ENCODE measurements around the gene D2HGDH.
"Not testable (repeated sequence)": the region's sequence is repeated elsewhere in the genome, so short reads cannot be mapped to it uniquely, and the experiment has no call there.

The D2HGDH gene

GRCh38 chr2:241817126-241817820, 82.8 kb downstream of the D2HGDH start:
- POLR2A ChIA-PET = no interaction called here
- CTCF ChIA-PET = no interaction called here
- TF ChIP-seq HDGF (IDR thresholded peaks at IDR 0.05; ENCODE audit: borderline replicate concordance) (no peak), BHLHE40 (IDR thresholded peaks at IDR 0.05; ENCODE audit: borderline replicate concordance) (no peak), ARNT (IDR thresholded peaks at IDR 0.05) (no peak), SUZ12 (IDR thresholded peaks at IDR 0.05) (no peak), PKNOX1 (IDR thresholded peaks at IDR 0.05) (no peak), ZNF384 (IDR thresholded peaks at IDR 0.05) (no peak), ELF4 (IDR thresholded peaks at IDR 0.05) (no peak)
- no peak for DNase-seq (ENCODE audit: extremely low spot score)

- POLR2A ChIA-PET = not testable (repeated sequence)
Observed at GRCh38 chr2:241817821-241818215, 83.4 kb downstream of the D2HGDH start.

More at GRCh38 chr2:241817821-241818215, 83.4 kb downstream of the D2HGDH start:
- CTCF ChIA-PET; DNase-seq (ENCODE audit: extremely low spot score): not testable (repeated sequence)
